ENCODE results near the gene COL9A1. TPM values are rescaled to one million over a fixed set of nuclear protein-coding genes. Genes with fewer than 3 reads are reported as not detected.

The COL9A1 gene
- polyA plus RNA-seq, 3 donors: not detected

DNA sequence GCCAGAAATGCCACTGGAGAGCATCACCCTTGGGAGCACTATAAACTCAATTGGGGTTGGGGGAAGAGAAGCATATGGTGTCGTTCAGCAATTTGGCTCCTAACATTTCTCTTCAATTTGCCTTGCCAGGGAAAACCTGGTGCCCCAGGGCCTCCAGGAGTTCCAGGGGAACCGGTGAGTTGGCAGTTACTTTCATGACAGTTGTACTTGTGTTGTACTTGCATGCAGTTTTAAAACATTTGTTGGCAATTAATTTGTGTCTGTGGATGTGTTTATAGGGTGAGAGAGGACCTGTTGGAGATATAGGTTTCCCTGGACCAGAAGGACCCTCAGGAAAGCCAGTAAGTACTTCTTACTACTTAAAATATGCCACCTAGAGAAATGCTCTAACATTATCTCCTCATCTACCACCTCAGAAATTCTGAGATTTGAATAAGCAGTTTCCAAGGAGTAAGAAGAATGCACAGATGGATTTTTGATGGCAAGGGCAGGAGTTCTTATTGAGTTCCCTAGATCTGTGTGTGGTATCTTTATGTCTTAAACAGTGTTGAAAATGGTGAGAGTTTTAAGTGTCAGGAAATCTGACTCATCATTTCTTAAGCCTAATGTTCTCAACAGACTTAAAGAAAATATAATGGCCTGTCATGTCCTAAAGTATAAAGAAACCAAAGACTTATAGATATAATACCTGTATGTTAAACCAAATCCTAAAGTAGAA is 122.5 kb downstream of the COL9A1 start:
- Histone ChIP-seq H3K9ac (ENCODE audit: insufficient read depth, low read length, poor library complexity, severe bottlenecking) (no peak overlapping the region), H3K4me2 (replicated peaks; ENCODE audit: extremely low read depth, low read length, poor library complexity, severe bottlenecking) (no peak overlapping the region), H3K4me3 (replicated peaks in 1 of 3; ENCODE audit: low read depth in 2 of 3, low read length in 3 of 3) (no peak overlapping the region), H3K36me3 (replicated peaks in 1 of 2; ENCODE audit: control insufficient read depth in 1 of 2, insufficient read depth in 2 of 2, low read length in 2 of 2) (no peaks in the 10 kb centered on the region), H3K27ac (ENCODE audit: low read depth in 1 of 2, low read length in 2 of 2) (no peak overlapping the region), H3K4me1 (ENCODE audit: control insufficient read depth in 1 of 2, insufficient read depth in 2 of 2, low read length in 2 of 2) (no peaks in the 10 kb centered on the region), H3K27me3 (ENCODE audit: control insufficient read depth in 2 of 2, insufficient read depth in 2 of 2, low read length in 2 of 2) (no peaks in the 10 kb centered on the region), H2AFZ (ENCODE audit: insufficient read depth, low read depth, low read length, poor library complexity, severe bottlenecking) (no peak overlapping the region), H3K9me3 (replicated peaks in 1 of 2; ENCODE audit: control insufficient read depth in 1 of 2, insufficient read depth in 1 of 2, low read length in 2 of 2) (peaks cover 0 to 6% of the 10 kb centered on the region in 2 donors), H4K20me1 (ENCODE audit: insufficient read depth, low read length) (no peaks in the 10 kb centered on the region), H3K79me2 (ENCODE audit: insufficient read depth, low read length) (no peaks in the 10 kb centered on the region)
- intact Hi-C loops (cut with micrococcal nuclease): no loop called here
- no peak overlapping the region for H3K27ac Mint-ChIP-seq
- 88% methylated on average over 1 of the region's 2 CpGs for WGBS (ENCODE audit: insufficient coverage)
- TF ChIP-seq, protein P1, sequence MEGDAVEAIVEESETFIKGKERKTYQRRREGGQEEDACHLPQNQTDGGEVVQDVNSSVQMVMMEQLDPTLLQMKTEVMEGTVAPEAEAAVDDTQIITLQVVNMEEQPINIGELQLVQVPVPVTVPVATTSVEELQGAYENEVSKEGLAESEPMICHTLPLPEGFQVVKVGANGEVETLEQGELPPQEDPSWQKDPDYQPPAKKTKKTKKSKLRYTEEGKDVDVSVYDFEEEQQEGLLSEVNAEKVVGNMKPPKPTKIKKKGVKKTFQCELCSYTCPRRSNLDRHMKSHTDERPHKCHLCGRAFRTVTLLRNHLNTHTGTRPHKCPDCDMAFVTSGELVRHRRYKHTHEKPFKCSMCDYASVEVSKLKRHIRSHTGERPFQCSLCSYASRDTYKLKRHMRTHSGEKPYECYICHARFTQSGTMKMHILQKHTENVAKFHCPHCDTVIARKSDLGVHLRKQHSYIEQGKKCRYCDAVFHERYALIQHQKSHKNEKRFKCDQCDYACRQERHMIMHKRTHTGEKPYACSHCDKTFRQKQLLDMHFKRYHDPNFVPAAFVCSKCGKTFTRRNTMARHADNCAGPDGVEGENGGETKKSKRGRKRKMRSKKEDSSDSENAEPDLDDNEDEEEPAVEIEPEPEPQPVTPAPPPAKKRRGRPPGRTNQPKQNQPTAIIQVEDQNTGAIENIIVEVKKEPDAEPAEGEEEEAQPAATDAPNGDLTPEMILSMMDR (IDR thresholded peaks at IDR 0.05): no peak
- no peak for DNase-seq
- H3K4me3 Mint-ChIP-seq: no peak overlapping the region
- H3K27me3 Mint-ChIP-seq (ENCODE audit: low read depth in 3 of 3): peaks cover 1 to 3% (median 1%) of the 10 kb centered on the region in 3 donors
- H3K36me3 Mint-ChIP-seq: no peaks in the 10 kb centered on the region
- H3K9me3 Mint-ChIP-seq: peaks cover 0 to 6% (median 3%) of the 10 kb centered on the region in 7 donors
- no peaks in the 10 kb centered on the region for H3K4me1 Mint-ChIP-seq

DNA sequence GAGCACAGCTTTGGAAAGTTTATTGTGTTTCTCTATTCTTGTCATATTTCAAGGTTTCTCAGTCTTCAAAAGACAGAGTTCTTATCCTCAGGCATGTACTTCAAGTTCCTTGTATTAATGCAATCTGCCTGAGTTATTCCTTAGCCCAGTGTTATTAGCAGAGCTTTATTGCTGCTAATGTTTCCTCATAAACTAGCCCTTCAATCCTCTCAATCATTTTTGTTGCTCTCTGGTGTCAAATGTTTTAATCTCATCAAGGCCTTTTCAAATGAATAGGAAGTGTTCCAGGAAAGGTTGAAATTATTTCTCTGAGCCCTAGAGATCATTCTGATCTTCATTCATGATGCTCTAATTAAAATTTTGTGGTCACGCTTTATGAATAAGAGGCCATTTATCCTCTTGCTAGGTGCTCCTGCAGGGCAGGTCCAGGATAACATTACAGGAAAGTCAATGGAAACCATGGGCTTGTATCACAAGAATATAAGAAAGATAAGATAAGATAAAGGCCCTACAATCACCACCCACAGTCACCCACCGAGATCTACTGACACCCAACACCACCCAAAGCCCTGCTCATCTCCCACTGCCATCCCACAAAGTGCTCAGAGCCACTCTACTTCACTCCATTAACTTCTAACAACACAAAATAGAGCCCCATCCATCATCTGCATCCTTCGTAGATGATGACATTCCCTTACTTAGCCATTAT is 125.9 kb downstream of the COL9A1 start:
- Histone ChIP-seq H3K27ac (ENCODE audit: low read depth in 1 of 2, low read length in 2 of 2) (no peak overlapping the region), H3K36me3 (replicated peaks in 1 of 2; ENCODE audit: control insufficient read depth in 1 of 2, insufficient read depth in 2 of 2, low read length in 2 of 2) (no peaks in the 10 kb centered on the region), H3K9me3 (replicated peaks in 1 of 2; ENCODE audit: control insufficient read depth in 1 of 2, insufficient read depth in 1 of 2, low read length in 2 of 2) (peaks cover 0 to 6% of the 10 kb centered on the region in 2 donors), H4K20me1 (ENCODE audit: insufficient read depth, low read length) (no peaks in the 10 kb centered on the region), H3K79me2 (ENCODE audit: insufficient read depth, low read length) (no peaks in the 10 kb centered on the region), H2AFZ (ENCODE audit: insufficient read depth, low read depth, low read length, poor library complexity, severe bottlenecking) (no peak overlapping the region), H3K4me2 (replicated peaks; ENCODE audit: extremely low read depth, low read length, poor library complexity, severe bottlenecking) (no peak overlapping the region), H3K4me1 (ENCODE audit: control insufficient read depth in 1 of 2, insufficient read depth in 2 of 2, low read length in 2 of 2) (no peaks in the 10 kb centered on the region), H3K27me3 (ENCODE audit: control insufficient read depth in 2 of 2, insufficient read depth in 2 of 2, low read length in 2 of 2) (no peaks in the 10 kb centered on the region), H3K4me3 (replicated peaks in 1 of 3; ENCODE audit: low read depth in 2 of 3, low read length in 3 of 3) (no peak overlapping the region), H3K9ac (ENCODE audit: insufficient read depth, low read length, poor library complexity, severe bottlenecking) (no peak overlapping the region)
- Mint-ChIP-seq H3K4me1 (no peaks in the 10 kb centered on the region), H3K9me3 (peaks cover 0 to 6% (median 5%) of the 10 kb centered on the region in 7 donors), H3K36me3 (no peaks in the 10 kb centered on the region), H3K27me3 (ENCODE audit: low read depth in 3 of 3) (peaks cover 1 to 4% (median 4%) of the 10 kb centered on the region in 3 donors), H3K4me3 (no peak overlapping the region), H3K27ac (no peak overlapping the region)
- 100% methylated on average over 1 of the region's 3 CpGs for WGBS (ENCODE audit: insufficient coverage)
- TF ChIP-seq, protein P1 (IDR thresholded peaks at IDR 0.05): no peak
- DNase-seq: no peak
- intact Hi-C loops (cut with micrococcal nuclease): no loop called here

Measured in CD14-positive monocyte (primary cell).